K562 (cell line): ENCODE results near the gene MYEF2. TPM values are rescaled to one million over a fixed set of nuclear protein-coding genes. Genes with fewer than 3 reads are reported as not detected.

ENCODE experiments used
- ATAC-seq: fragments of 200-7000 bp; cut with Tn5 transposase; 3 replicates; pipeline ENCODE4 v1.9.1; 2020; ENCODE audit warnings: moderate library complexity
- BruUV-seq: library from RNA; stranded (reverse); fragments of 400-500 nt; replicated peaks from 2 replicates; lab custom pipeline; 2021; lab: Mats Ljungman, UMichigan
- CTCF ChIA-PET: fragments of 300-600 bp; formaldehyde crosslinking; extraction: SDS; loops from one replicate; lab custom pipeline; 2021; ENCODE audit warnings: low intra/inter-chr PET ratio; lab: Yijun Ruan, JAX
- POLR2A ChIA-PET: fragments of 300-600, 350-650 bp; sonication (Branson Sonifier 250); formaldehyde crosslinking; extraction: SDS; loops from one replicate; lab custom pipeline; 2021; ENCODE audit warnings: antibody characterized with exemption, inconsistent platforms; lab: Yijun Ruan, JAX
- DNase-seq, 4 experiments: peaks; one replicate each; pipeline versions ENCODE4 v3.0.0 to v3.0.0-alpha.2; 2011 to 2018; ENCODE audit warnings: low spot score in 3 of 4, mixed read lengths in 3 of 4; ENCODE audit errors: extremely low read depth in 1 of 4
- FAIRE-seq: peaks from 2 replicates; lab custom pipeline; 2011; peaks lifted over from hg19 to GRCh38; lab: Jason Lieb, UNC
- H2AFZ ChIP-seq: 2 replicates; pipeline ENCODE4 v1.6.0; 2011; ENCODE audit warnings: low read depth, low read length, control low read depth, inconsistent platforms
- H3K27ac ChIP-seq: fragments of 200-600 bp; 3 replicates; pipeline ENCODE4 v1.8.0; 2011; ENCODE audit warnings: low read depth, mild to moderate bottlenecking, control low read depth, inconsistent platforms, low read length, moderate library complexity, mixed read lengths; ENCODE audit errors: extremely low read depth
- H3K27me3 ChIP-seq, 2 experiments: fragments of 300-600 bp in 1 of 2; 2 replicates in 1 of 2; 3 replicates in 1 of 2; pipeline versions ENCODE4 v1.6.0 to v1.8.0; 2011; ENCODE audit warnings: inconsistent platforms in 2 of 2, low read length in 2 of 2, mild to moderate bottlenecking in 1 of 2, mixed read lengths in 1 of 2, moderate library complexity in 1 of 2; ENCODE audit not compliant: control insufficient read depth in 2 of 2, insufficient read depth in 2 of 2
- H3K36me3 ChIP-seq: fragments of 300-600 bp; 3 replicates; pipeline ENCODE4 v1.8.0; 2011; ENCODE audit warnings: mild to moderate bottlenecking, low read length, inconsistent platforms; ENCODE audit not compliant: control insufficient read depth, insufficient read depth
- H3K4me1 ChIP-seq, 2 experiments: fragments of 200-600 bp in 1 of 2; replicated peaks in 1 of 2; 2 replicates in 1 of 2; 3 replicates in 1 of 2; pipeline versions ENCODE4 v1.5.1 to v1.8.0; 2011; ENCODE audit warnings: inconsistent platforms in 2 of 2, low read length in 2 of 2, mild to moderate bottlenecking in 1 of 2, mixed read lengths in 1 of 2, moderate library complexity in 1 of 2; ENCODE audit not compliant: control insufficient read depth in 2 of 2, insufficient read depth in 2 of 2
- H3K4me2 ChIP-seq: 2 replicates; pipeline ENCODE4 v1.6.1; 2011; ENCODE audit warnings: low read length, control low read depth, inconsistent platforms, mixed read lengths; ENCODE audit not compliant: insufficient read depth
- H3K4me3 ChIP-seq: fragments of 200-600 bp; sonication (generic), shearing (Covaris generic); 2 replicates; pipeline ENCODE4 v1.5.1; 2016; ENCODE audit warnings: control low read depth, inconsistent platforms
- H3K79me2 ChIP-seq: fragments of 200-600 bp; 3 replicates; pipeline ENCODE4 v1.8.0; 2011; ENCODE audit warnings: low read length, inconsistent platforms; ENCODE audit not compliant: control insufficient read depth, insufficient read depth
- H3K9ac ChIP-seq, 2 experiments: 2 replicates each; pipeline versions ENCODE4 v1.6.0 to v1.6.1; 2011; ENCODE audit warnings: low read depth in 2 of 2, low read length in 2 of 2, control low read depth in 1 of 2, inconsistent platforms in 1 of 2, mild to moderate bottlenecking in 1 of 2, mixed read lengths in 1 of 2; ENCODE audit not compliant: insufficient read depth in 1 of 2
- H3K9me1 ChIP-seq: one replicate; pipeline ENCODE4 v1.6.0; 2011; ENCODE audit warnings: inconsistent platforms, mild to moderate bottlenecking, low read length, moderate library complexity; ENCODE audit not compliant: control insufficient read depth, insufficient read depth
- H3K9me3 ChIP-seq: replicated peaks from 2 replicates; pipeline ENCODE4 v1.5.1; 2011; ENCODE audit warnings: low read depth, low read length, inconsistent platforms; ENCODE audit not compliant: control insufficient read depth, insufficient read depth
- H4K20me1 ChIP-seq: replicated peaks from 2 replicates; pipeline ENCODE4 v1.6.1; 2011; ENCODE audit warnings: low read length, inconsistent platforms, mixed read lengths; ENCODE audit not compliant: control insufficient read depth, insufficient read depth
- CBX2 ChIP-seq: fragments of 200-600 bp; sonication (generic); IDR thresholded peaks from one replicate; pipeline ENCODE4 v1.6.1; 2012; ENCODE audit warnings: mild to moderate bottlenecking, low read length, inconsistent platforms; ENCODE audit not compliant: insufficient read depth, poor library complexity, severe bottlenecking
- FOXK2 ChIP-seq, 2 experiments: fragments of 450-650 bp; IDR thresholded peaks in 1 of 2; conservative IDR thresholded peaks in 1 of 2; 2 replicates each; pipeline ENCODE4 v1.6.1; 2016; ENCODE audit warnings: low read depth in 2 of 2, mild to moderate bottlenecking in 1 of 2
- GATAD2A ChIP-seq: fragments of 450-650 bp; IDR thresholded peaks from 2 replicates; pipeline ENCODE4 v1.6.1; 2017
- LARP7 ChIP-seq: fragments of 450-650 bp; IDR thresholded peaks from 2 replicates; pipeline ENCODE4 v1.6.1; 2016
- MCM7 ChIP-seq, 2 experiments: fragments of 450-650 bp; IDR thresholded peaks; 2 replicates each; pipeline ENCODE4 v1.6.1; 2016 to 2018
- PURB ChIP-seq: sonication (generic); formaldehyde crosslinking; IDR thresholded peaks from 2 replicates; pipeline ENCODE4 v1.9.0; 2021; ENCODE audit warnings: low read depth, mild to moderate bottlenecking, missing genetic modification reagents
- SRSF9 ChIP-seq: fragments of 200-400 bp; formaldehyde crosslinking; IDR thresholded peaks from 2 replicates; pipeline ENCODE4 v1.6.1; 2017; ENCODE audit warnings: low read depth, low read length, borderline replicate concordance
- SUPT5H ChIP-seq: fragments of 450-650 bp; IDR thresholded peaks from 2 replicates; pipeline ENCODE4 v1.6.1; 2016
- TAF7 ChIP-seq: fragments of 450-650 bp; IDR thresholded peaks from 2 replicates; pipeline ENCODE4 v1.6.1; 2016; ENCODE audit warnings: missing genetic modification characterization, missing compliant biosample characterization
- TEAD1 ChIP-seq, 2 experiments: fragments of 450-650 bp in 1 of 2; sonication (generic) in 1 of 2; formaldehyde crosslinking; IDR thresholded peaks; 2 replicates each; pipeline versions ENCODE4 v1.4.0 to v1.8.0; 2020 to 2022; ENCODE audit warnings: mild to moderate bottlenecking in 2 of 2, missing genetic modification reagents in 1 of 2
- ZFX ChIP-seq: sonication (generic); formaldehyde crosslinking; IDR thresholded peaks from 2 replicates; pipeline ENCODE4 v1.8.0; 2022; ENCODE audit warnings: mild to moderate bottlenecking, missing genetic modification reagents, moderate library complexity
- ZNF133 ChIP-seq: fragments of 250-450 bp; sonication (Bioruptor Pico); IDR thresholded peaks from 2 replicates; pipeline ENCODE4 v1.4.0; 2020; ENCODE audit warnings: mild to moderate bottlenecking
- WGBS: fragments of 100-300 bp; shearing (Covaris generic); methylation state at CpG from one replicate; pipeline ENCODE4 v1.1.6; 2016; ENCODE audit warnings: low coverage, mixed read lengths; ENCODE audit not compliant: insufficient coverage; ENCODE audit errors: missing lambda C conversion rate; 5-methylcytosine and 5-hydroxymethylcytosine counted together
- in situ Hi-C: fragments of 300-500 bp; cut with MboI; formaldehyde crosslinking; loops from 4 replicates; pipeline ENCODE4 v1.15.0; 2018; ENCODE audit warnings: inconsistent platforms, mixed read lengths
- intact Hi-C: fragments of 100-400 bp; cut with micrococcal nuclease; formaldehyde crosslinking; loops from 2 replicates; pipeline ENCODE4 v1.14.2; 2022
- polyA plus RNA-seq, 8 experiments: library from polyadenylated mRNA; depleted of rRNA in 4 of 8; stranded (reverse) in 5 of 8; unstranded in 3 of 8; fragments of >200 nt; fragmentation: Nextera tagmentation in 2 of 8; fragmentation: Illumina TruSeq in 1 of 8; extraction: Ambion mirVana in 2 of 8; extraction: Trizol in 1 of 8; gene quantifications; 2 replicates each; pipeline versions ENCODE4 v1.2.1 to v1.2.3, GENCODE V29; 2011 to 2014; ENCODE audit warnings: inconsistent platforms in 1 of 8, missing spikeins in 1 of 8
- total RNA-seq, 7 experiments: library from RNA; depleted of rRNA in 6 of 7; stranded (reverse); fragments of >200 nt in 6 of 7; fragmentation: Illumina TruSeq in 2 of 7; extraction: Trizol in 2 of 7; gene quantifications; 2 replicates each; pipeline versions ENCODE4 v1.2.1 to v1.2.3, GENCODE V29; 2011 to 2021; ENCODE audit warnings: low replicate concordance in 1 of 7
- TF ChIP-seq, protein P1 (sequence below): fragments of 450-650 bp; IDR thresholded peaks from 2 replicates; pipeline ENCODE4 v1.7.0; 2016; ENCODE audit warnings: borderline replicate concordance
- TF ChIP-seq, protein P2 (sequence below): sonication (generic); formaldehyde crosslinking; IDR thresholded peaks from 2 replicates; pipeline ENCODE4 v1.8.0; 2022; ENCODE audit warnings: mild to moderate bottlenecking, missing genetic modification reagents, borderline replicate concordance
- TF ChIP-seq, protein P3 (sequence below): fragments of 250-450 bp; sonication (Bioruptor Pico); IDR thresholded peaks from 2 replicates; pipeline ENCODE4 v1.8.0; 2021; ENCODE audit warnings: moderate library complexity, mild to moderate bottlenecking, inconsistent platforms
- TF ChIP-seq, protein P4 (sequence below): fragments of 450-650 bp; formaldehyde crosslinking; conservative IDR thresholded peaks from 2 replicates; pipeline ENCODE4 v1.4.0; 2022; ENCODE audit warnings: mild to moderate bottlenecking, missing genetic modification characterization
- TF ChIP-seq, protein P5 (sequence below): sonication (generic); formaldehyde crosslinking; IDR thresholded peaks from 2 replicates; pipeline ENCODE4 v1.9.0; 2022; ENCODE audit warnings: mild to moderate bottlenecking, missing genetic modification reagents
- TF ChIP-seq, protein P6 (sequence below): sonication (generic); formaldehyde crosslinking; IDR thresholded peaks from 2 replicates; pipeline ENCODE4 v1.8.1; 2022; ENCODE audit warnings: missing genetic modification reagents

The MYEF2 gene
- total and polyA plus RNA-seq, 9 of the 15 experiments (the other 6 are each of a cell fraction or from before 2014, with no cell fraction given): 0.03 to 0.82 (median 0.19) TPM

DNA sequence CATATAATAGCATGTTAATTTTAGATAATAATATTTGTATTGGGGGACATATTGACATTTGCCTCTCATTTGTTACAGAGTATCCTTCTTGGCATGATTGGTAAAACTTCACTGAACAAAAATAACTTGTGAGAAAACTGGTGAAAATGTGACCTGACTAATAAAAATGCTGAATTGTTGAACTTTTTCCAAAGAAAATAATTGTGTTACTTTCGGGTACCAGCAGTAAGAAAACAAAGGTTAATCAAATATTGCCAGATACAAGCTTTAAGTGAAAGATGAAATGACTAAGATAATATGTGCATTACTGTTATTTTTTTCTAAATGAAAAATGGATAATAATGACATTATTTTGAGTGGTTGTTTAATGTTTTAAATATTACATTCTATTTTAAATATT, 43.2 kb upstream of the MYEF2 start:
- ChIA-PET CTCF (no interaction called here), POLR2A (no interaction called here)
- H3K4me2 ChIP-seq: no peak overlapping the region
- no peaks in the 10 kb centered on the region for H3K79me2 ChIP-seq
- no peaks in the 10 kb centered on the region for H3K9me1 ChIP-seq
- H3K9ac ChIP-seq: no peak overlapping the region
- no peaks in the 10 kb centered on the region for H3K27me3 ChIP-seq
- intact Hi-C loops (no loop called here), in situ Hi-C loops (no loop called here)
- no peak overlapping the region for H3K27ac ChIP-seq
- H3K36me3 ChIP-seq: no peaks in the 10 kb centered on the region
- ATAC-seq: no peak
- TF ChIP-seq TAF7 (tag): no peak
- TF ChIP-seq ZNF133 (CRISPR knock-in tag): no peak
- TF ChIP-seq, protein P1, sequence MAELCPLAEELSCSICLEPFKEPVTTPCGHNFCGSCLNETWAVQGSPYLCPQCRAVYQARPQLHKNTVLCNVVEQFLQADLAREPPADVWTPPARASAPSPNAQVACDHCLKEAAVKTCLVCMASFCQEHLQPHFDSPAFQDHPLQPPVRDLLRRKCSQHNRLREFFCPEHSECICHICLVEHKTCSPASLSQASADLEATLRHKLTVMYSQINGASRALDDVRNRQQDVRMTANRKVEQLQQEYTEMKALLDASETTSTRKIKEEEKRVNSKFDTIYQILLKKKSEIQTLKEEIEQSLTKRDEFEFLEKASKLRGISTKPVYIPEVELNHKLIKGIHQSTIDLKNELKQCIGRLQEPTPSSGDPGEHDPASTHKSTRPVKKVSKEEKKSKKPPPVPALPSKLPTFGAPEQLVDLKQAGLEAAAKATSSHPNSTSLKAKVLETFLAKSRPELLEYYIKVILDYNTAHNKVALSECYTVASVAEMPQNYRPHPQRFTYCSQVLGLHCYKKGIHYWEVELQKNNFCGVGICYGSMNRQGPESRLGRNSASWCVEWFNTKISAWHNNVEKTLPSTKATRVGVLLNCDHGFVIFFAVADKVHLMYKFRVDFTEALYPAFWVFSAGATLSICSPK: no peak
- TF ChIP-seq, protein P2, sequence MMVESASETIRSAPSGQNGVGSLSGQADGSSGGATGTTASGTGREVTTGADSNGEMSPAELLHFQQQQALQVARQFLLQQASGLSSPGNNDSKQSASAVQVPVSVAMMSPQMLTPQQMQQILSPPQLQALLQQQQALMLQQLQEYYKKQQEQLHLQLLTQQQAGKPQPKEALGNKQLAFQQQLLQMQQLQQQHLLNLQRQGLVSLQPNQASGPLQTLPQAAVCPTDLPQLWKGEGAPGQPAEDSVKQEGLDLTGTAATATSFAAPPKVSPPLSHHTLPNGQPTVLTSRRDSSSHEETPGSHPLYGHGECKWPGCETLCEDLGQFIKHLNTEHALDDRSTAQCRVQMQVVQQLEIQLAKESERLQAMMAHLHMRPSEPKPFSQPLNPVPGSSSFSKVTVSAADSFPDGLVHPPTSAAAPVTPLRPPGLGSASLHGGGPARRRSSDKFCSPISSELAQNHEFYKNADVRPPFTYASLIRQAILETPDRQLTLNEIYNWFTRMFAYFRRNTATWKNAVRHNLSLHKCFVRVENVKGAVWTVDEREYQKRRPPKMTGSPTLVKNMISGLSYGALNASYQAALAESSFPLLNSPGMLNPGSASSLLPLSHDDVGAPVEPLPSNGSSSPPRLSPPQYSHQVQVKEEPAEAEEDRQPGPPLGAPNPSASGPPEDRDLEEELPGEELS: no peak
- no peak for TF ChIP-seq LARP7
- TF ChIP-seq, protein P3, sequence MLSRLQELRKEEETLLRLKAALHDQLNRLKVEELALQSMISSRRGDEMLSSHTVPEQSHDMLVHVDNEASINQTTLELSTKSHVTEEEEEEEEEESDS (CRISPR knock-in tag): no peak
- no peak for TF ChIP-seq ZFX (CRISPR knock-in tag)
- TF ChIP-seq, protein P4, sequence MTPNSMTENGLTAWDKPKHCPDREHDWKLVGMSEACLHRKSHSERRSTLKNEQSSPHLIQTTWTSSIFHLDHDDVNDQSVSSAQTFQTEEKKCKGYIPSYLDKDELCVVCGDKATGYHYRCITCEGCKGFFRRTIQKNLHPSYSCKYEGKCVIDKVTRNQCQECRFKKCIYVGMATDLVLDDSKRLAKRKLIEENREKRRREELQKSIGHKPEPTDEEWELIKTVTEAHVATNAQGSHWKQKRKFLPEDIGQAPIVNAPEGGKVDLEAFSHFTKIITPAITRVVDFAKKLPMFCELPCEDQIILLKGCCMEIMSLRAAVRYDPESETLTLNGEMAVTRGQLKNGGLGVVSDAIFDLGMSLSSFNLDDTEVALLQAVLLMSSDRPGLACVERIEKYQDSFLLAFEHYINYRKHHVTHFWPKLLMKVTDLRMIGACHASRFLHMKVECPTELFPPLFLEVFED: no peak
- no peak for TF ChIP-seq TEAD1 (CRISPR knock-in tag; IDR thresholded peaks at IDR 0.05)
- no peak for TF ChIP-seq MCM7 (IDR thresholded peaks at IDR 0.05)
- TF ChIP-seq FOXK2 (conservative IDR thresholded peaks at IDR 0.05 in 1 of 2, IDR thresholded peaks at IDR 0.05 in 1 of 2; ENCODE audit: low read depth in 2 of 2): no peak
- no peak for TF ChIP-seq SUPT5H
- no peak for TF ChIP-seq CBX2
- TF ChIP-seq, protein P5, sequence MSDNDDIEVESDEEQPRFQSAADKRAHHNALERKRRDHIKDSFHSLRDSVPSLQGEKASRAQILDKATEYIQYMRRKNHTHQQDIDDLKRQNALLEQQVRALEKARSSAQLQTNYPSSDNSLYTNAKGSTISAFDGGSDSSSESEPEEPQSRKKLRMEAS: no peak
- TF ChIP-seq GATAD2A: no peak
- no peak for TF ChIP-seq PURB (CRISPR knock-in tag)
- TF ChIP-seq, protein P6, sequence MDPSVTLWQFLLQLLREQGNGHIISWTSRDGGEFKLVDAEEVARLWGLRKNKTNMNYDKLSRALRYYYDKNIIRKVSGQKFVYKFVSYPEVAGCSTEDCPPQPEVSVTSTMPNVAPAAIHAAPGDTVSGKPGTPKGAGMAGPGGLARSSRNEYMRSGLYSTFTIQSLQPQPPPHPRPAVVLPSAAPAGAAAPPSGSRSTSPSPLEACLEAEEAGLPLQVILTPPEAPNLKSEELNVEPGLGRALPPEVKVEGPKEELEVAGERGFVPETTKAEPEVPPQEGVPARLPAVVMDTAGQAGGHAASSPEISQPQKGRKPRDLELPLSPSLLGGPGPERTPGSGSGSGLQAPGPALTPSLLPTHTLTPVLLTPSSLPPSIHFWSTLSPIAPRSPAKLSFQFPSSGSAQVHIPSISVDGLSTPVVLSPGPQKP (CRISPR knock-in tag): no peak
- TF ChIP-seq SRSF9: no peak
- no peak for DNase-seq
- H4K20me1 ChIP-seq: no peaks in the 10 kb centered on the region
- no peak for FAIRE-seq
- no peak overlapping the region for H3K4me3 ChIP-seq
- H3K4me1 ChIP-seq: no peaks in the 10 kb centered on the region
- no peak overlapping the region for H2AFZ ChIP-seq
- H3K9me3 ChIP-seq: no peaks in the 10 kb centered on the region
- 0% methylated on average over 1 of the region's 1 CpG for WGBS
- BruUV-seq: no TSS peak
